Tongue (tissue), 3 donors: ENCODE measurements around the gene ITGAL. TPM values are rescaled to one million over a fixed set of nuclear protein-coding genes. Genes with fewer than 3 reads are reported as not detected.

Experiments
- DNase-seq: peaks from one replicate; pipeline ENCODE4 v3.0.0-alpha.2; 2015
- small RNA-seq: library from RNA; depleted of rRNA; stranded (forward); fragments of <200 nt; gene quantifications from one replicate; pipeline ENCODE3, GENCODE V24; 2014; ENCODE audit warnings: low replicate concordance
- total RNA-seq: library from RNA; depleted of rRNA; stranded (reverse); fragments of >200 nt; gene quantifications from one replicate; pipeline ENCODE4 v1.2.3, GENCODE V29; 2014

Gene ITGAL
- total RNA-seq, 1 donor from 2014 or later = 3.7 TPM

- DNase-seq = no peak
Measured at GRCh38 chr16:30567160-30567990, 94.8 kb downstream of the ITGAL start.

GRCh38 chr16:30567991-30568638, 95.6 kb downstream of the ITGAL start:
- DNase-seq = no peak

GRCh38 chr16:30569281-30569680, 96.7 kb downstream of the ITGAL start:
- DNase-seq = no peak

- DNase-seq = no peak
Measured at GRCh38 chr16:30569746-30570635, 97.4 kb downstream of the ITGAL start.

GRCh38 chr16:30570636-30571444, 98.3 kb downstream of the ITGAL start:
- peak; percentile 68 for DNase-seq

- DNase-seq = peak; percentile 99
Measured at GRCh38 chr16:30571445-30572322, 99.1 kb downstream of the ITGAL start, which contains the start of gene ZNF688. ZNF688 (minus strand) TSS chr16:30571714; CDS start chr16:30571629, 85 bp downstream.

Small RNA genes lying within 50 kb of the gene (small RNA-seq; reads per million reads assigned to genes)
- gene MIR4518 (not detected), gene RF00019 (not detected), gene RNU7-61P (not detected)

Other genes with a start within 250 kb of the ITGAL start
- 2.4 TPM for gene NPIPB13, start 224.3 kb upstream of the ITGAL start, total RNA-seq
- 29.8 TPM for gene CD2BP2, start 117.4 kb upstream of the ITGAL start, total RNA-seq
- 40.0 TPM for gene TBC1D10B, start 102.2 kb upstream of the ITGAL start, total RNA-seq
- gene MYL11, start 97.9 kb upstream of the ITGAL start, total RNA-seq = 9,092 TPM
- gene SEPTIN1, start 90.2 kb upstream of the ITGAL start, total RNA-seq = not detected
- 6.4 TPM for gene ZNF48, start 77.3 kb upstream of the ITGAL start, total RNA-seq
- gene ZNF771, start 65.1 kb upstream of the ITGAL start, total RNA-seq = 12.1 TPM
- 22.8 TPM for gene DCTPP1, start 42.7 kb upstream of the ITGAL start, total RNA-seq
- 16.4 TPM for gene SEPHS2, start 26.9 kb upstream of the ITGAL start, total RNA-seq
- 25.6 TPM for gene ZNF768, start 53.8 kb downstream of the ITGAL start, total RNA-seq
- 14.7 TPM for gene ZNF747, start 62.1 kb downstream of the ITGAL start, total RNA-seq
- gene ZNF764, start 85.6 kb downstream of the ITGAL start, total RNA-seq = 8.0 TPM
- gene ZNF688, start 99.0 kb downstream of the ITGAL start, total RNA-seq = 4.5 TPM
- gene ZNF785, start 113.0 kb downstream of the ITGAL start, total RNA-seq = 12.1 TPM
- 4.3 TPM for gene ZNF689, start 137.6 kb downstream of the ITGAL start, total RNA-seq
- 10.4 TPM for gene PRR14, start 178.2 kb downstream of the ITGAL start, total RNA-seq
- 16.5 TPM for gene FBRS, start 185.7 kb downstream of the ITGAL start, total RNA-seq
- 35.6 TPM for gene SRCAP, start 226.4 kb downstream of the ITGAL start, total RNA-seq